ENCODE data around the gene CTSD.

Gene CTSD

GRCh38 chr11:1729692-1730011 lies 34.1 kb downstream of the CTSD start:
- no peak for DNase-seq (ENCODE audit: low spot score)

- no peak for DNase-seq (ENCODE audit: low spot score)
Observed at GRCh38 chr11:1728931-1729691, 34.6 kb downstream of the CTSD start.

DNA sequence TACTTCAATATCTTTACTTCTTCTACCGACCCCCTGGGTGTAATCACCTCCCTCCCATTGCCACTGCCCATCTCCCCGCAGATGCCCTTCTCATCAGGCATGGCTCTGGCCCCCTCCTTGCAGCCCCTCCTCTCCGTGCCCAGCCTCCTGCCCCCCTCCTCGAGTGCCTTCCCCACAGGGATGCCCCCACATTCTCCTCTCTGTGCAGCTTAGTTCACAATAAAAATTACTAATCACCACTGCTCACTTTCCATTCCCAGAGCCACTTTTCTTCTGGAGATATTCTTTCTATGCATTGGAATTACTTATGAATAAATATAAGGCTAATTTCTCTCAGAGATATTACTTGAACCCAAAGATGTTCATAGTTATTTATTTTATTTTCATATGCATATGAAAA lies 35.4 kb downstream of the CTSD start:
- DNase-seq (ENCODE audit: low spot score) = no peak

- DNase-seq (ENCODE audit: low spot score) = no peak
Observed at GRCh38 chr11:1727861-1728260, 35.9 kb downstream of the CTSD start.

- DNase-seq (ENCODE audit: low spot score) = peak; percentile 5
Observed at GRCh38 chr11:1727096-1727690, 36.5 kb downstream of the CTSD start.

DNA sequence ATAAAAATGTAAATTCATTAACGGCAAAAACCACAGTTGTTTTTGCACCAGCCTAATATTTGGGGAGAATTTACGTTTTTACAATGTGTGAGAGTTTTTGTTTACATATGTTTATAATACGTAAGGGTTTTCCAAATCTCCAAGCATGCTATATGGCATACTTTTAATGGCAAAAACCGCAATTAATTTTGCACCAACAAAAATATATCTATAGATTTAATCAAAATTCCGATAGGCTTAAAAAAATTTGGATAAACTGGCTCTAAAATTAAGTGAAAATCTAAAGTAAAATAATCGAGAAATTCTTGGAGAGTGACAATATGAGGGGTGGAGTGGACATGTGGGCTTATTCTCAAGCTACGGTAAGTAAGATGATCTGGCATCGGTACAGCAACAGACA lies 43.9 kb downstream of the CTSD start:
- no peak for DNase-seq (ENCODE audit: low spot score)

- DNase-seq (ENCODE audit: low spot score) = no peak
Observed at GRCh38 chr11:1718326-1718725, 45.4 kb downstream of the CTSD start.

GRCh38 chr11:1717745-1718144 lies 46.0 kb downstream of the CTSD start:
- DNase-seq (ENCODE audit: low spot score) = no peak

GRCh38 chr11:1714908-1715885 lies 48.5 kb downstream of the CTSD start:
- no peak for DNase-seq (ENCODE audit: low spot score)

GRCh38 chr11:1708716-1709115 lies 55.0 kb downstream of the CTSD start:
- DNase-seq (ENCODE audit: low spot score) = no peak

GRCh38 chr11:1707751-1708150 lies 56.0 kb downstream of the CTSD start:
- no peak for DNase-seq (ENCODE audit: low spot score)

DNA sequence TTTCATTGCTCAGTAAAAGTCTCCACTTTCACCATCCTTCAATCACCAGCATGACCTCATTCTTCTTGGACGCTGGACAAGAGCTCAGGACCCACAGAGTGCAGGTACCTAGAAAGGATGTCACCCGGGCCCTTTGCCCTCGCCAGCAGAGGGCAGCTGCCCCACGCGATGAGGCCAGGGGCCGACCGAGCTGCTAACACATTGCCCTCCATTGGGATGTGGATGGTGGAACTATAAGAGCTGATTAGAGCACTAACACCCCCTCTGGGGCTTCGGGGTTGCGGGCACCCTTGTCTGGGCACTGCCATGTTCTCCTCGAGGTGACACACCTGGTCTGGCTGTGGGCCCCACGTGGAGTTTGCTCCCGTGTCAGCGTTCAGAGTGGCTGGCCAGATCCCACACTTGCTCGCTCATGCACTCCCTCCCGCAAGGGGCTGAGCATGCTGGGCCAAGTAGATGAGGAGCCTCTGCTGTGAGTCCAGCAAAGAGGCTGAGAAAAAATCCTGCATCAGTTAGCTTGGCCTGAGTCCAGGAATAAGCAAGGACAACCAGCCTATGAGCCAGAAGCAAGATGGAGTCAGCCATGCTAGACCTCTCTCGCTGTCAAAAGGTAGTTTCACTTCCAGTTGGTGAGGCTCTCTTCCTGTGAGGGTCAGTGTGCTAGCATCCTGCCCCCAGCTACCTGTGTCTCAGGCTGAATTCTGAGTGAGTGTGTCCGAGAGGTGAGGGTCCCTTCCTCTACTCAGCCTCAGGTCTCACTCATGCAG lies 56.9 kb downstream of the CTSD start:
- DNase-seq (ENCODE audit: low spot score) = no peak

DNA sequence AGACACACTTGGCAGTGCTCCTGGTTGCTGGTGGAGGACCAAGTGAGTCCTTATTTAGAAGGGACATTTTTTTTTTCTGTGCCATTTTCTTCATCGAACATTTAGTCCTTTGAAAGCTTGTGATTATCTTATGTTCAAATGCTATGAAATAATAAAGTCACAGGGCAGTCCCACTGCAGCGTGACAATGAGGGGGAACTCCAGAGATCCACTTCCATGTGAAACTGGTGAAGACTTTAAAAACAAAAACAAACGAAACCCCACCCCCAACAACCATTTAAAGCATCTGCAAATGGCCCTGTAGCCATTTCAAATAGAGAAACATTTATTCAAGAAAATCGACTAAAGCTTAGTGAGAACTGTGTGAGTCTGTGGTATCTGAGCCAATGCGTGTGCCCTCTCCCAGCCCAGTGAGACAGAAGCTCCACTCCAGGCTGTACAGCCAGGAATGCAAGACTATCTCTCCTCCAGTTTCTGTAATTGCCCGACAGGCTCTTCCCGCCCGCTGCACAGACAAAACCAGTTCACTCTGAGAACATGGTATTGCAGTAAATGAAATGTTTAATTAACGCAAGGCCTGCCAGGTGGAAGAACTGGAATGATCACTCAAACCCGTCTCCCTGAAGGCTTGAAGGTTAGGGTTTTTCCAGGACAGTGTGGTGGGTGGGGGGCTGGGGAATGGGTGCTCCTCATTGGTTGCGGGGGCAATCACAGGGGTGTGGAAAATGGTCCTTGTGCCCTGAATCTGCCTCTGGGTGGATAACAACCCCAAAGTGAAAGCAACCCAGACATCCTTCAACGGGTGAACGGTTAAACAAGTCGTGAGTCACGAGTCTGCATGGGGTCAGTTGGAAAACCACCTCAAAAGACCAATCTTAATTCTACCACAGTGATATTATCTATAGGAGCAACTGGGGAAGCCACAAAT lies 58.3 kb downstream of the CTSD start:
- no peak for DNase-seq (ENCODE audit: low spot score)

DNA sequence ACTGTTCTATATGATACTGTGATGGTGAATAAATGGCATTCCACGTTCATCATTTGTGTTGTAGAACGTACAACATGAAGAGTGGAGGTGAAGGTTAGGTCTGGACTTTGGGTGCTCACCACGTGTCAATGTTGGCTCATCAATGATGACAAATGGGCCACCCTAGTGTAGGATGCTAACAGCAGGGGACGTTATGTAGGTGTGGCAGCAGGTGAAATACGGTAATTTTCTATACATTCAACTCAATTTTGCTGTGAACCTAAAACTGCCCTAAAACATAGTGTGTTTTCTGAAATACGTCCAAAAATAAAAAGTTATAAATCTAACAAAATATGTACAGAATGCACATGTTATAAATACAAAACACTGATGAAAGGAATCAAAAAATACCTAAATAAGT lies 60.6 kb downstream of the CTSD start:
- DNase-seq (ENCODE audit: low spot score) = no peak

All from RKO (cell line).